ENCODE measurements around the gene TMEM54. TPM values are rescaled to one million over a fixed set of nuclear protein-coding genes. Genes with fewer than 3 reads are reported as not detected.

Gene TMEM54
- polyA plus RNA-seq, 1 donor from 2014 or later = not detected

DNA sequence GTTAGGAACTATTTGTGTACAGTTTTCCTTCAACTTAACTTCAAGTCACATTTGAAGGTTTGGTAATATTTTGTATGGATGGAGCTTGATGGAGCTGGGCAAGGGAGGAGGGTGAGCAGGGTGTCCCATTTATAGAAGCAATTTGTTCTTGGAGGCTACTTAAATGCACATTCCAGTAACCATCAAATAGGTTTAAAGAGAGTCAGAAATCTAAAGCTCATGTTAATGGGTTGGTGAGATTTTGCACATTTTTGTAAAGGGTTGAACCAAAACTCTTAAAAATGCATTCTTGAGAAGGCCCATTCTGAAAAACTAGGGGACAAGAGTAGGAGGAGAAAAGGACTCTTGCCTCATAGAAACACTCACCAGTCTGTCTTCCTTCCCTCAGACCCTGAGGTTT lies 40.6 kb downstream of the TMEM54 start:
- H3K27ac Mint-ChIP-seq = peak overlapping the region in 1 of 3 donors; percentile 59
- no peaks in the 10 kb centered on the region for H3K4me1 Mint-ChIP-seq
- no peak overlapping the region for H3K4me3 Mint-ChIP-seq
- no peaks in the 10 kb centered on the region for H3K9me3 Mint-ChIP-seq
- peaks cover 15% of the 10 kb centered on the region for H3K36me3 Mint-ChIP-seq
- no peaks in the 10 kb centered on the region for H3K27me3 Mint-ChIP-seq

DNA sequence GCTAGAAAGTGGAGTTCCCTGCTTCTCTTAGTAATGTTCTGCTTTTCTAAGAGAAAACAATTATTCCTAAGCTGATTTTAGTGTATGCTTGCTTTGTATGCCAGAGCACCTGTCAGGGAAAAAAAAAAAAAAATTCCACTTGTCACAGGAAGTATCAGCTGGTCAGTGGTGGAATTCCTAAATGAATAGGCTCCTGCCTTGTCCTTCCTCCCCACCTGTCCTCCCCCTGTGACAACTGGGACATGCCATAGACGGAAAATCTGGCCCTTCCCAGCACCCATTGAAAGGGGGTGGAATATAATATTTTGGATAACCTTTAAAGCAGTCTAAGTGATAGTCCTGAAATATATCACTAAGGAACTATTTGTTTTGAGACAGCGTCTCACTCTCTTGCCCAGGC lies 41.3 kb downstream of the TMEM54 start:
- H3K27me3 Mint-ChIP-seq = no peaks in the 10 kb centered on the region
- H3K4me3 Mint-ChIP-seq = no peak overlapping the region
- no peaks in the 10 kb centered on the region for H3K4me1 Mint-ChIP-seq
- H3K27ac Mint-ChIP-seq = no peak overlapping the region
- no peaks in the 10 kb centered on the region for H3K9me3 Mint-ChIP-seq
- H3K36me3 Mint-ChIP-seq = peaks cover 15% of the 10 kb centered on the region

DNA sequence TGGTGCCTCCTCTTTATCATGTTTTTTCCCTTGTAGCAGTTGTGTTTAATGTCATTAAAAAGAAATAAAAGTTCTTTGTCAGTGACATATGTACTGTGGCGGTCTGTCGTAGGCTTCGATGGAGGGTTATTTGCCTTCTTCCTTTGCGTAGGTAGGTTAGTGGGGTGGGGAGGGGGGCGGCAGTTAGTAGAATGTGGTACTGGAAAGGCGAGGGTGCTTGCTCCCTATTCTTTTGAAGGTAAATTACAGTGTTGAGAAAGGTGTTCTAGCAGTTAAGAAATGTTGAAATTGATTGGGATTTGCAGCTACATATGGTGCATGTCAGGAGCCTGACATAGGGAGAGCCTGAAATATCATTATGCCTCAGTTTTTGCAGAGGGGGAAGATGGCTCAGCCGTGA lies 42.4 kb downstream of the TMEM54 start:
- Mint-ChIP-seq H3K36me3 (peaks cover 15% of the 10 kb centered on the region), H3K27me3 (no peaks in the 10 kb centered on the region), H3K4me1 (no peaks in the 10 kb centered on the region), H3K9me3 (no peaks in the 10 kb centered on the region), H3K27ac (no peak overlapping the region), H3K4me3 (no peak overlapping the region)

DNA sequence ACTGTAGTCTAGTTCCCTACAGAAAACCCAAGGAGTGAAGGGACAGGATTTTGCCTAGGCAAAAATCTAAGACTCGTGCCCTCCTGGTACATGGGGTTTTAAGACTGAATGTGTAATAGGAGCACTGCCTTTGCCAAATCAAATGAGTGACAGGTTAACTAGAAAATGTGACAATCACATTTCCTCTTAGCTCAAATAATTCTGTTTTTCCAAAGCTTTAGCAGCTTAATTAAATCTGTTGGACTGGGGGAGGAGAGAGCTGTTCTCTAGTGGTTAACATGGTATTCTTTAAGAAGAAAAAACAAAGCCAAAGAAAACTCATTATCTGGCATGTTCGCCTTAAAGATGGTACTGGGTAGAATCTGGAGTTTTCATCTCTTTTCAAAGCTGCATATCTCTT lies 43.1 kb downstream of the TMEM54 start:
- Mint-ChIP-seq H3K4me1 (no peaks in the 10 kb centered on the region), H3K9me3 (no peaks in the 10 kb centered on the region), H3K4me3 (no peak overlapping the region), H3K36me3 (peaks cover 13% of the 10 kb centered on the region), H3K27me3 (no peaks in the 10 kb centered on the region), H3K27ac (no peak overlapping the region)

DNA sequence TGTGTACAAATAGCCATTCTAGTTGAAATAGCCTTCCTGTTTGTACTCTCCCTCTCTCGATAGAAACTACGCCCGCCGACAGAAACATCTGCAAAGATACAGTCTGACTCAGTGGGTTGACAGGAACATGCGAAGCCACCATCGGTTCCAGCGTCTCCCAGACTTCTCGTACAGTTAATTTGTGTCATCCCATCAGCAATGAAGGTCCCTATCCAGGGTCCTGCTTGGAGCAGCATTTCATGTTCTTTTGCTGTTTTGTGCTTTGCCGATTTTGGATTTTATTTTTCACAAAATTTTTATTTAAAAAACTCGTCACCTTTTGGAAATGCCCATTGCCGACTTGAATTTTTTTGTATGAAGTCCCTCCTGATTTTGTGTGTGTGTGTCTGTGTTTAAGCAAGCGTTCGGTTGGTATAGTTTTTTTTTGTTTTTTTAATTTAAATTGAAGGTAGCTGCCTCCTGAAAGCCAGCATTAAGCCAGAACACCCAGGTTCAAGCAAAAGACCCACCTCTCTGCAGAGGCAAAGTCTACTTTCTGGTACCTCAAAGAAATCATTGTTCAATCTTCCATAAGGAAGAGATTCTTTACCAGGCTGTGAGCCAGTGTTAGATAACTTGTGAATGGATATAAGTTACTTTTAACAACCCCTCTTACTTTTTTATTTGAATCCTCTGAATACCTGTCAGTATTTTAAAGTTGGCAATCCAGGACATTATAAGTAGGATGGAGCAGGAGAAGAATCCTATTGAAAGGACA lies 45.1 kb downstream of the TMEM54 start:
- Mint-ChIP-seq H3K36me3 (peaks cover 13% of the 10 kb centered on the region), H3K4me3 (no peak overlapping the region), H3K27ac (no peak overlapping the region), H3K27me3 (no peaks in the 10 kb centered on the region), H3K9me3 (no peaks in the 10 kb centered on the region), H3K4me1 (no peaks in the 10 kb centered on the region)

DNA sequence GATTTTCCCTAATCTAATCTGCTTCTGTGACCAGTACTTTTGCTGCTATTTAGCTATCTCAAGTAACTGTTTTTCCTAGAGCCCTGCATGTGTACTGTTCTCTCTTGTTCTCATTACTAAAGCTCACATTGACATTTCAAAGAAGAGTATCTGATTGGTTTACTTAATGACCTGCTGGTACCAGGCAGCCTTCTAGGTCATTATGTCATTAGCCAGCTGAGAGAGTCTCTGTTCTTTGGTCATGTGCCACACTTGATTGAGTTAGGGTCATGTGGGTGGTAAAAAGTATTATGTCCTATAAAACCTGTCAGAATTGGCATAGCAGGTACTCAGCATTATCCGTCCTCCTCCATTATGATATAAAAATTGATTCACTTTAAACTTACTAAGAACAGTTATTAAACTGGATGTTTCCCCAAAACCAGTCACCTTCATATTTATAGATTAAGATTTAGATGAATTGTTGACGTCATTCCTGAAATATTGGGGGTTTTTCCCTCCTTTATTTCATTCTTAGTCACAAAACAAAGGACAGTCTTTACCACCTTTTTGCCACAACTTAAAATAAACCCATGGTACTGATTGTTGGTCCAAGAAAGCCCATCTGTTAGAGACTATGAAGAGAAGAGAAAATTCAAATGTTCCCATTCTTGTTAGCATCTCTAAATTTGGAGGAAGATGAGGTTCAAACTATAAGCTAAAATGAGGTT lies 52.7 kb downstream of the TMEM54 start:
- H3K4me3 Mint-ChIP-seq = no peak overlapping the region
- no peaks in the 10 kb centered on the region for H3K4me1 Mint-ChIP-seq
- peaks cover 9% of the 10 kb centered on the region for H3K36me3 Mint-ChIP-seq
- H3K9me3 Mint-ChIP-seq = no peaks in the 10 kb centered on the region
- no peaks in the 10 kb centered on the region for H3K27me3 Mint-ChIP-seq
- peak overlapping the region in 1 of 3 donors; percentile 51 for H3K27ac Mint-ChIP-seq

Other genes starting within 250 kb of the TMEM54 start
- gene SYNC, start 198.6 kb downstream of the TMEM54 start, polyA plus RNA-seq = not detected
- 41.8 TPM for gene YARS1, start 84.0 kb downstream of the TMEM54 start, polyA plus RNA-seq
- gene S100PBP, start 83.7 kb downstream of the TMEM54 start, polyA plus RNA-seq = 10.7 TPM
- gene FNDC5, start 30.5 kb downstream of the TMEM54 start, polyA plus RNA-seq = not detected
- not detected for gene HPCA, start 14.9 kb downstream of the TMEM54 start, polyA plus RNA-seq
- 2.6 TPM for gene RNF19B, start 63.4 kb upstream of the TMEM54 start, polyA plus RNA-seq
- gene AK2, start 135.5 kb upstream of the TMEM54 start, polyA plus RNA-seq = 112 TPM
- 0.80 TPM for gene AZIN2, start 179.8 kb upstream of the TMEM54 start, polyA plus RNA-seq

Measured in IgD-negative memory B cell (primary cell).